Neural progenitor cell (in vitro differentiated cells): ENCODE measurements around the gene EXD3.

ENCODE experiments used
- EZH2 ChIP-seq: fragments of 200-600 bp; sonication (generic); IDR thresholded peaks from 2 replicates; pipeline ENCODE4 v1.6.1; 2017; ENCODE audit warnings: antibody characterized with exemption, mild to moderate bottlenecking, moderate library complexity
- EZH2phosphoT487 ChIP-seq: fragments of 200-600 bp; sonication (generic); IDR thresholded peaks from 2 replicates; pipeline ENCODE4 v1.6.1; 2017; ENCODE audit warnings: antibody characterized with exemption
- TF ChIP-seq, protein P1 (sequence below): fragments of 200-600 bp; sonication (generic); IDR thresholded peaks from 2 replicates; pipeline ENCODE4 v1.5.1; 2017; ENCODE audit warnings: antibody characterized with exemption, mild to moderate bottlenecking

GRCh38 chr9:137410891-137411249, 12.1 kb downstream of the EXD3 start:
- TF ChIP-seq, protein P1, sequence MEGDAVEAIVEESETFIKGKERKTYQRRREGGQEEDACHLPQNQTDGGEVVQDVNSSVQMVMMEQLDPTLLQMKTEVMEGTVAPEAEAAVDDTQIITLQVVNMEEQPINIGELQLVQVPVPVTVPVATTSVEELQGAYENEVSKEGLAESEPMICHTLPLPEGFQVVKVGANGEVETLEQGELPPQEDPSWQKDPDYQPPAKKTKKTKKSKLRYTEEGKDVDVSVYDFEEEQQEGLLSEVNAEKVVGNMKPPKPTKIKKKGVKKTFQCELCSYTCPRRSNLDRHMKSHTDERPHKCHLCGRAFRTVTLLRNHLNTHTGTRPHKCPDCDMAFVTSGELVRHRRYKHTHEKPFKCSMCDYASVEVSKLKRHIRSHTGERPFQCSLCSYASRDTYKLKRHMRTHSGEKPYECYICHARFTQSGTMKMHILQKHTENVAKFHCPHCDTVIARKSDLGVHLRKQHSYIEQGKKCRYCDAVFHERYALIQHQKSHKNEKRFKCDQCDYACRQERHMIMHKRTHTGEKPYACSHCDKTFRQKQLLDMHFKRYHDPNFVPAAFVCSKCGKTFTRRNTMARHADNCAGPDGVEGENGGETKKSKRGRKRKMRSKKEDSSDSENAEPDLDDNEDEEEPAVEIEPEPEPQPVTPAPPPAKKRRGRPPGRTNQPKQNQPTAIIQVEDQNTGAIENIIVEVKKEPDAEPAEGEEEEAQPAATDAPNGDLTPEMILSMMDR = no peak
- TF ChIP-seq EZH2phosphoT487 (no peak), EZH2 (no peak)
